Inferior parietal cortex (tissue), 1 donor: Measurements from ENCODE around the gene C1QTNF2.

ENCODE experiments used
- DNase-seq: peaks from one replicate; pipeline ENCODE4 v3.0.0-alpha.2; 2016; ENCODE audit errors: extremely low spot score

Gene C1QTNF2

DNA sequence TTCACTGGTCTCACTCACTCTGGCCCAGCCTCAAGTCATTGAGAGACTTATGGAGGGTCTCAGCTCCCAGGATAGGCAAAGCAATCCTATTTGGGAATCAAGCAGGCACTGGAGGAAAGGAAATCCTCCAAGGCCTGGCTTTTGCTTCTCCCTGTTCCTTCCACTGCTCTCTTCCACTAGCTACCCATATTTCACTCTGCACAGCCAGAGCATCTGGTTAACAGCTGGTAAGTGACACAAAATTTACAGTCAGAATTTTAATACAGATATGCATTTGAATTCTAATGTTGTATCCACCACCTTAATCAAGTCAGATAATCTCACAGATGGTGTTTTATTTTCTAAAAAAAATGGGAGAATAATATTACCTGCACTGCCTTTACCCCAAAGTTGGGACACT lies 868 bp upstream of the C1QTNF2 start:
- no peak for DNase-seq

GRCh38 chr5:160370713-160371034 lies 248 bp upstream of the C1QTNF2 start:
- no peak for DNase-seq

- DNase-seq, result no peak
Observed at GRCh38 chr5:160367885-160368284, 2.5 kb downstream of the C1QTNF2 start.

DNA sequence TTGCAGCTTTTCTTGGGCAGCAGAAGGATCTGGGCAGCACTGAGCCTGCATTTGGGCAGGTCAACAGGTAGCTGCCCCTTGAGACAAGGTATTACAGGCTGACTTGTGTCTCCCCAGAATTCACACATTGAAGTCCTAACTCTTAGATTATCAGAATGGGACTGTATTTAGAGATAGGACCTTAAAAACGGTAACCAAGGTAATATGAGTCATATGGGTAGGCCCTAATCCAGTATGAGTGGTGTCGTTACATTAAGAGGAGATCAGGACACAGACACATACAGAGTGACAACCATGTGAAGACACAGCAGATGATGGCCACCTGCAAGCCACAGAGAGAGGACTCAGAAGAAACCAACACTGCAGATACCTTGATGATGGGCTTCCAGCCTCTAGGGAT lies 3.2 kb downstream of the C1QTNF2 start:
- no peak for DNase-seq

DNA sequence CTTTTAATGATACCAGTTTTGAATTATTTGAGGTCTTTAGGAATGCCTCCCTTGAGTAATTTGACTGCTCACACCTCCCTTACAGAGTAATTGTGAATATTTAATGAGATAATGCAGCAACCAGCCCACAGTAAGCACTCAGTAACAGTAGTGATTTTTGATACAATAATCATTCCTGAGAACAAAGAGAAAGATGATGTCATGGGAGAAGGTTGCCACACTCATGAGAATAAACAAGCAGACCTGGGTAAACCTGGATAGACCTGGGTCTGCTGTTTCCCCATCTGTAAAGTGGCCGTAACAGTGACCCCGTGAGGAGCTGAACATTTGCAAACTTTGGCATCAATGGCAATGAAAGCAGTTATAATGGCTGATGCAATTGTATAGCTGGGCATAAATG lies 4.2 kb downstream of the C1QTNF2 start:
- DNase-seq, result no peak

DNA sequence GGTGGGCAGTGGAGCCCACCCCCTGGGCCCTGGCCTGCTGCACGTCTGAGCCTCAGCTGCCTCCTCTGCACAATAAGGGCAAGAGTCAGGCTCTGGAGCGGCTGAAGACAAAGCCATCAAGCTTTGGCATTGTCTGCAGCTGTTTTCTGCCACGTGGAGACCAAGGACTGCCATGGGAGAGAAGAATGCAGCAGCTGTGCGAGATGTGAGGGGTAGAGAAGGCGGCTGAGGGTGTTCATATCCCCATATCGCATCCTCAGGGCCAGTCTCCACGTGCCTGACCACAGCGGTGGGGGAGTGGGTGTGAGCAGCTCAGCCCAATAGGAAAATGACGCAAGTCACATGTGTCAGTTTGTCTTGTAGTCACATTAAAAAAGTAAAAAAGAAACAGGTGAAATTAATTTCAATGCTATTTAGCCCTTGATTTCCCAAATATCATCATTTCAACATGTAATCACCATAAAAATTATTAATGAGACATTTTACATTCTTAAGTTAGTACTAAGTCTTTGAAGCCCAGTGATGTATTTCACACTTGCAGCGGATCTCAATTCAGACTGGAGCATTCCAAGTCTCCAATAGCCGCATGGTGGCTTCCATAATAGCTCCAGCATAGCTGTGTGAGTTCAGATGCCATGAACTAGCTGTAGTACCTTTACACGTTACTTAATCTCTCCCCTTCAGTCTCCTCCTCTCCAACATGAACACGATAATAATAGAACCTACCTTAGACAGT lies 6.6 kb downstream of the C1QTNF2 start:
- DNase-seq, result no peak

GRCh38 chr5:160363211-160363610 lies 7.2 kb downstream of the C1QTNF2 start:
- DNase-seq, result no peak

DNA sequence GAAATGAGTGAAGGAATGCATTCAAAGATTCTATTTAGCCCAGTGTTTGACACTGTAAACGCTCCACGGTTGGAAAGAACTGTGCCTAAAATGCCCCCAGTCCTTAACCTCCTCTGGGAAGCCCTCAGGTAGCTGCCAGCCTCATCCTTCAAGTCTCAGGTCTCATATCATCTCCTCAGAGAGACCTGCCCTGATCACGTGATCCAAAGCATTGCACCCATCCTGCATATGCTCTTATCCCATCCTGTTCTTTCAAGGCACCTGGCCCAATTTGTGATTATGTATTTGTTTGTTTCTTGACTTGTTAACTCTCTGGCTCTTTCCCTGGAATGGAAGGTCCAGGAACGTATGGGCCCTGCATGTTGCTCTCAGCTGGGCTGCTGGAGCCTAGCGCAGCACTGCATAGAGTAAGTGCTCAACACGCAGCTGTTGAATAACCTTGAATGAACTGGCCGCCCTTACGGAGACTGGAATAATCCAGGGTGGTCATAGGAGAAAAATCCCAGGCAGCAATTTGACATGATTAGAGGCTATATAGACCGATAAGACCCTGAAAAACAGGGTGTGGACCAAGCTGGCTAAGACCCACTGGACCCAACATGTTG lies 8.7 kb downstream of the C1QTNF2 start:
- no peak for DNase-seq

GRCh38 chr5:160360310-160360709 lies 10.1 kb downstream of the C1QTNF2 start:
- DNase-seq, result no peak

- no peak for DNase-seq
Observed at GRCh38 chr5:160359816-160360215, 10.6 kb downstream of the C1QTNF2 start.

GRCh38 chr5:160359242-160359641 lies 11.2 kb downstream of the C1QTNF2 start:
- no peak for DNase-seq

DNA sequence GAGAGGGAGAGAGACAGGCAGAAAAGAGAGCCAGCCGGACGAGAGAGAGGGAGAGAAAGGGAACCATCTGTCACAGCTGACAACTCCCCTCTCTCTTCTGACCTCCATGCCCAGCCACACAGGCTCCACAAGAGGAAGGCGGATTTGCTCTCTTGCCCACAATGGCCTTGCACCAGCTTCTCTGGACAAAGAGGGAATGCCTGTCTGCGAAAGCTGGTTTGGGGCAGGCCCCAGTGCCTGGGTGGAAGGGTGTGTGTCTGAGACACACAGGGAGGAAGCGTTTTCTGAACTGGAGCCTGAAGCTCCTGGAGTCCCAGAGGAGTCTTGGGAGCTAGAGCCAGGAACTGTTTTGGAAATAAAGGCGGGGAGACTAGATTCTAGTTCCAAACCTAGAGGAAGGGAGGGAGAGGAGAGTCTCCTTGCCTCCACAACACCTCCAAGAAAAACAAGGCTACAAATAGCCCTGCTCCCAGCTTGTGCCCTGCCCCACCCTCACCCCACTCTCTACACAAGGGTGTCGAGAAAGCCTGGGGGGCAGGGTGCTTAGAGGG lies 12.5 kb downstream of the C1QTNF2 start:
- DNase-seq, result no peak

DNA sequence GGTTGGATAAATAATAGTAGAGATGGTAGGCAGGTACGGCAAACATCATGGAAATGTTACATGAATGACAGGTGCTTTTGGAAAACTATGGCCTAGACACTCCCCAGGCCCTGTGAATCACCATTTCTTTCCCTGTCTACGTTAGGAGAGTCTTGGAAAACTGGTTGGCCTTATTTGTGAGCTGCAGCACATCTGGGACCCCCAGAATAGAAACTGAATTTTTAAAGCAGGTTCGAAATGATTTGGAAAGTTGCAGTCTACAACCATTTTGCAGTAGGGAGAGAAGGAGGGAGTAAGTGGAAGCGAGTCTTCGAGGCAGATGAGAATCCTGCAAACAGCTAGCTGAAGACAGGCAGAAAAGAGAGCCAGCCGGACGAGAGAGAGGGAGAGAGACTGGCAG lies 13.0 kb downstream of the C1QTNF2 start:
- DNase-seq, result no peak

DNA sequence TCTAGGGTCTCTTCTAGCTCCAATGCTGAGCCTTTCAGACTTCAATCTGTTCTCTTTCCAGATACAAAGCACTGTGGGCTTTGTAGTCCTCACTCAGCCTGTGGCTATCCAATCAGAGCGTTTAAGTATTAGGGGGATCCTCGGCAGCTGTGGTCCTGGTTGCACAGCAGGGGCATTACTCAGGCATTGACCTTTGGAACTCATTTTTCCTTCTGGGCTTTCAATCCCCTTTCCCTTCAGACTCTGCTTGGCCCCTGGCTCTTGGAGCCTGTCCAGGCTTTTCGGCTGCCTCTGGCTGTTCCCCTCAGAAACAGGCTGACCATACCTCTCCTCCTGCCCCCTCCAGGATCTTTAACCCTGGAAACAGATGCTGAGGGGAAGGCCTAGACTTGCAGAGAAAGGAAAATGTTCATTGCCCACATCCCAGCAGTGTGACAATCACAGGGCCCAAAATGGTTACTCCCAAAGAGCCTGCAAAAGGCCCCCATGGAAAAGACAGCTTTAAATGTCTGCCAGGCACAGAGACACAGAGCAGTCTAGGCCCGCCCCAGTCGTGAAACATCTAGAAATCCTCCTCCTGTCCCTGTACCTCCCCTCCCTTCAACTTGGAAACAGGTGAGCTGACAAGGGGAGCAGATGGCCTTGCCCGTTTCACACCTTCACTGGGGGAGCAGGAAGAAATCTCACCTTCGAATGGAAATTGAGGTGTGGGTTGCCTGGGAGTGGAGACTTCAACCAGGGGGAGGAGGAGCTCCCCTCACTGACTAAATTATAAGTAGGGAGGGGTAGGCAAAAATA lies 13.7 kb downstream of the C1QTNF2 start:
- no peak for DNase-seq

GRCh38 chr5:160354666-160355065 lies 15.8 kb downstream of the C1QTNF2 start:
- no peak for DNase-seq

- DNase-seq, result no peak
Observed at GRCh38 chr5:160353379-160353778, 17.0 kb downstream of the C1QTNF2 start.

DNA sequence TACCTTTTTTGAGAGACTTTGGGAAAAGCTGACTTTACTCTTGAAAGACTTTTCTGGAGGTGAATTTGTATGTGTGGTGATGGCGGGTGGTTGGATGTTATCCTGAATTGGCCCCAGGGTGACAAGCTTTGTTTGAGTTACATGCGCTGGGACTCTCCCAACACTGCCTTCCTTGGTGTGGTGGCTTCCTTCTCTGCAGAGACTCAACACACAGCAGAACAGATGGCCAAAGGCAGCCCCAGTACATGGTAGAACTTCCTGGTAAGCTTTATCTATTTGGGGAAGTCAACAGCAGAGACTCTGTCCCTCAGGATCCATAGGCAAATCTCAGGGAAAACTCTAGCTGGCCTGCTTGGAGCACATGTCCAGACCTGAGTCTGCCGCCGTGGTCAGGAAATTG lies 18.1 kb downstream of the C1QTNF2 start:
- no peak for DNase-seq

- no peak for DNase-seq
Observed at GRCh38 chr5:160349935-160350303, 20.5 kb downstream of the C1QTNF2 start.

DNA sequence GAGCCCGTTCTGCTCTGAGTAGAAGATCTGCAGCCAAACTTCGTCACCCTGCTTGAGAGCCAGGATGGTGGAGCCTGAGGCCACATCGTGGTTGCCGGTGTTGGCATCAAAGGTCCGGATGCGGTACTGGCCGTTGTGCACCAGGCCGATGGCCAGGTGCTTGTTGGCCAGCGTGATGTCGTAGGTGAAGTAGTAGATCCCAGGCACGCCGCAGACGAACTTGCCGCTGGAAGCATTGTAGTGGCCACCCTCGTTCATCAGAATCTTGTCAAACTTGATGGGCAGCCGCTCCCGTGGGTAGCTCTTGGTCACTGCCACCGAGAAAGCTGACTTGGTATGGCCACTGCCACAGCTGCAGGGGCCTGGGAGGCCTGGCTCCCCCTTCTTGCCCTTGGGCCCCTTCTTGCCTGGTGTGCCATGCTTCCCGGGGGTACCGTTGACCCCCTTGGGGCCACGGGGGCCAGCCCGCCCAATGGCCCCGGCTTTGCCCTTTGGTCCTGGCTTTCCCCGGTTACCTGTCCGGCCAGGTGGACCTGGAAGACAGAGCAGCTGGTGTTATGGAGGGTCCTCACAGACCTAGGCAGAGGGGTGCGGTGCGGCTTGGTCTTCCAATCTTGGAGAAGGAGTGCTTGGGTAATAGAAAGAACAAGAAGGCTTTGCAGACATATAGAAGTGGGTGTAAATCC lies 21.0 kb downstream of the C1QTNF2 start:
- no peak for DNase-seq

- no peak for DNase-seq
Observed at GRCh38 chr5:160348080-160348479, 22.3 kb downstream of the C1QTNF2 start.

- DNase-seq, result no peak
Observed at GRCh38 chr5:160347448-160347847, 23.0 kb downstream of the C1QTNF2 start.

DNA sequence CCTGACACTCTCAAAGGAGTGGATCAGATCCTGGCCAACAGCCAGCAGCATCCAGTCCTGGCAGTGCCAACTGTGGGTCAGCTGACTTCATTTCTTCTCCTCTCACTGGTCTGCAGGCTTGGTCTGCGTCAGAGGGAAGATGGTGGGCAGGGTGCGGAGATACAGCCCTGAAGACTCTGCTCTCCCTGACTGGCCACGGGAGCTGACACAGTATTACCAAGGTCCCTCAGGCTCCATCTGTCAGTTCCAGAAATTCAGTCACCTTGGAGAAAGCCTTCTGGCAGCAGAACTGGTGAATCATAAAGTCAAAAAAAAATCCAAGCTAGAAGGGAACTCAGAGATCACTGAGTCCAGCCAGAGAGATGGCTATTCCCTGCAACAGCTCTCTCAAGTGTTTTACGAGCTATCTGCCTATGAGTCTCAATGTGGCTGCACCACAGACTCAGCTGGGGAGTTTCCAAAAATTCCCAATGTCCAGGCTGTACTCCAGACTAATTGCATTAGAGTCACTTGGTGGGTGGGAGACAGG lies 27.9 kb downstream of the C1QTNF2 start:
- DNase-seq, result no peak
